H1 (cell line): ENCODE data around the gene ACTR8.

ENCODE experiments used
- ATF3 ChIP-seq: IDR thresholded peaks from 2 replicates; pipeline ENCODE4 v1.6.1; 2011; ENCODE audit warnings: low read depth, mild to moderate bottlenecking, low read length; ENCODE audit not compliant: insufficient read depth
- CBX8 ChIP-seq: fragments of 300-800, 300-1000 bp; sonication (generic); IDR thresholded peaks from 2 replicates; pipeline ENCODE4 v1.7.1; 2016; ENCODE audit warnings: low read depth, low read length, borderline replicate concordance
- CEBPB ChIP-seq: IDR thresholded peaks from 2 replicates; pipeline ENCODE4 v1.6.1; 2012; ENCODE audit warnings: low read depth, low read length
- CTCF ChIP-seq, 3 experiments: IDR thresholded peaks; 1 replicate in 2 of 3; 2 replicates in 1 of 3; pipeline versions ENCODE4 v1.5.1 to v1.6.1; 2011; ENCODE audit warnings: low read length in 3 of 3, mild to moderate bottlenecking in 3 of 3, inconsistent platforms in 2 of 3, low read depth in 1 of 3, moderate library complexity in 1 of 3; ENCODE audit not compliant: insufficient read depth in 1 of 3; ENCODE audit errors: control extremely low read depth in 1 of 3
- EP300 ChIP-seq, 2 experiments: IDR thresholded peaks; 1 replicate in 1 of 2; 2 replicates in 1 of 2; pipeline ENCODE4 v1.6.1; 2011 to 2012; ENCODE audit warnings: low read depth in 2 of 2, low read length in 2 of 2, mild to moderate bottlenecking in 2 of 2, borderline replicate concordance in 1 of 2, inconsistent platforms in 1 of 2, moderate library complexity in 1 of 2
- JUN ChIP-seq: IDR thresholded peaks from 2 replicates; pipeline ENCODE4 v1.6.1; 2011; ENCODE audit warnings: low read depth, mild to moderate bottlenecking, improper control_type of control experiment, low read length
- PHF8 ChIP-seq: fragments of 200-600 bp; sonication (generic); conservative IDR thresholded peaks from 2 replicates; pipeline ENCODE4 v1.7.1; 2012; ENCODE audit warnings: low read depth, mild to moderate bottlenecking, inconsistent platforms, low read length, moderate library complexity
- RAD21 ChIP-seq, 2 experiments: IDR thresholded peaks in 1 of 2; conservative IDR thresholded peaks in 1 of 2; 2 replicates each; pipeline ENCODE4 v1.6.1; 2011; ENCODE audit warnings: low read depth in 2 of 2, low read length in 2 of 2, improper control_type of control experiment in 1 of 2, inconsistent platforms in 1 of 2, mild to moderate bottlenecking in 1 of 2, moderate library complexity in 1 of 2
- SRF ChIP-seq: IDR thresholded peaks from 2 replicates; pipeline ENCODE4 v1.6.1; 2011; ENCODE audit warnings: mild to moderate bottlenecking, low read depth, low read length, moderate library complexity
- TEAD4 ChIP-seq: IDR thresholded peaks from 2 replicates; pipeline ENCODE4 v1.6.1; 2012; ENCODE audit warnings: low read depth, low read length, inconsistent platforms, mixed read lengths
- USF2 ChIP-seq: IDR thresholded peaks from 2 replicates; pipeline ENCODE4 v1.6.1; 2011; ENCODE audit warnings: low read length, improper control_type of control experiment

- no peak for TF ChIP-seq CTCF (IDR thresholded peaks at IDR 0.05; ENCODE audit: control extremely low read depth in 1 of 3, insufficient read depth in 1 of 3, low read depth in 1 of 3, low read length in 3 of 3)
- no peak for TF ChIP-seq TEAD4
- TF ChIP-seq JUN, result no peak
- TF ChIP-seq PHF8, result no peak
- TF ChIP-seq SRF, result no peak
- no peak for TF ChIP-seq USF2
- no peak for TF ChIP-seq EP300 (IDR thresholded peaks at IDR 0.05; ENCODE audit: borderline replicate concordance in 1 of 2, low read depth in 2 of 2, low read length in 2 of 2)
- no peak for TF ChIP-seq RAD21 (IDR thresholded peaks at IDR 0.05 in 1 of 2, conservative IDR thresholded peaks at IDR 0.05 in 1 of 2; ENCODE audit: low read depth in 2 of 2, low read length in 2 of 2)
- no peak for TF ChIP-seq CEBPB
- TF ChIP-seq CBX8, result no peak
- no peak for TF ChIP-seq ATF3
These were observed 22.8 kb downstream of the ACTR8 start for GRCh38 chr3:53859178-53859577.
